SH-SY5Y (cell line): ENCODE results near the gene IL1RAP.

ENCODE experiments used
- GATA2 ChIP-seq: IDR thresholded peaks from 2 replicates; pipeline ENCODE4 v1.6.1; 2011; ENCODE audit warnings: mild to moderate bottlenecking, low read depth, low read length
- GATA3 ChIP-seq: IDR thresholded peaks from 2 replicates; pipeline ENCODE4 v1.6.1; 2011; ENCODE audit warnings: low read depth, mild to moderate bottlenecking, low read length, moderate library complexity

- TF ChIP-seq GATA2 = no peak
- no peak for TF ChIP-seq GATA3
These were observed 166.8 kb downstream of the IL1RAP start for GRCh38 chr3:190680691-190681090.
